Measurements from ENCODE around the gene PLEKHM1. TPM values are rescaled to one million over a fixed set of nuclear protein-coding genes. Genes with fewer than 3 reads are reported as not detected.
A peak's percentile ranks its signal among the peaks of the same experiment; 100 is the strongest.

PLEKHM1 gene
- total RNA-seq, 2 experiments from 2014 or later, result 108 to 118 TPM

DNA sequence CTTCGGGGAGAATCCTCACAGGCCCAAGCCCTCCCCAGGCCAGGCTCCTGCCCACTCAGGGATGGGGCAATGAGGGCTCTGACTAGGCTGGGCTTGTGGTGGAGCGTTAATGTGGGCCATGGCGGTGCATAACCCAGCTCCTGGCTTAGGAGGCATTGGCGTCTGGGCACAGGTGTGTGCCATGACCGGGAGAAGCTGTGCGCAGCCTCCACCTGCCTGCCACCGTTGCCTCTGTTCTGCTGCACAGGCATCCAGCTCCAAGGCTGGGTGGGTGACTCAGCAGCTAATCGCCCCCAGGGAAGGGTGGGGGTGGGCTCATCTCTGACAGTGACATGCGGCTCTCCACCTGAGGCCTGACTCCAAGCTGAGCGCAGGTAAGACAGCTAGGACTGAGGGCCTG is 54.4 kb downstream of the PLEKHM1 start:
- Histone ChIP-seq H3K27ac (ENCODE audit: low read depth in 1 of 2, low read length in 2 of 2) (no peak overlapping the region), H3K36me3 (ENCODE audit: insufficient read depth, low read length) (peaks cover 25% of the 10 kb centered on the region), H3K9me3 (ENCODE audit: control insufficient read depth in 1 of 2, insufficient read depth in 1 of 2, low read length in 2 of 2) (no peaks in the 10 kb centered on the region), H3K4me3 (ENCODE audit: low read length) (no peak overlapping the region), H3K4me1 (ENCODE audit: insufficient read depth, low read length) (peaks cover 27% of the 10 kb centered on the region), H3K27me3 (ENCODE audit: control insufficient read depth in 1 of 2, insufficient read depth in 2 of 2, low read length in 2 of 2) (no peaks in the 10 kb centered on the region)
- H3K4me3 Mint-ChIP-seq, result no peak overlapping the region
- intact Hi-C loops (cut with DNase I, micrococcal nuclease), result no loop called here
- ChIA-PET CTCF (no interaction called here), POLR2A (no interaction called here)
- no peaks in the 10 kb centered on the region for H3K27me3 Mint-ChIP-seq
- TF ChIP-seq, protein P1, sequence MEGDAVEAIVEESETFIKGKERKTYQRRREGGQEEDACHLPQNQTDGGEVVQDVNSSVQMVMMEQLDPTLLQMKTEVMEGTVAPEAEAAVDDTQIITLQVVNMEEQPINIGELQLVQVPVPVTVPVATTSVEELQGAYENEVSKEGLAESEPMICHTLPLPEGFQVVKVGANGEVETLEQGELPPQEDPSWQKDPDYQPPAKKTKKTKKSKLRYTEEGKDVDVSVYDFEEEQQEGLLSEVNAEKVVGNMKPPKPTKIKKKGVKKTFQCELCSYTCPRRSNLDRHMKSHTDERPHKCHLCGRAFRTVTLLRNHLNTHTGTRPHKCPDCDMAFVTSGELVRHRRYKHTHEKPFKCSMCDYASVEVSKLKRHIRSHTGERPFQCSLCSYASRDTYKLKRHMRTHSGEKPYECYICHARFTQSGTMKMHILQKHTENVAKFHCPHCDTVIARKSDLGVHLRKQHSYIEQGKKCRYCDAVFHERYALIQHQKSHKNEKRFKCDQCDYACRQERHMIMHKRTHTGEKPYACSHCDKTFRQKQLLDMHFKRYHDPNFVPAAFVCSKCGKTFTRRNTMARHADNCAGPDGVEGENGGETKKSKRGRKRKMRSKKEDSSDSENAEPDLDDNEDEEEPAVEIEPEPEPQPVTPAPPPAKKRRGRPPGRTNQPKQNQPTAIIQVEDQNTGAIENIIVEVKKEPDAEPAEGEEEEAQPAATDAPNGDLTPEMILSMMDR (IDR thresholded peaks at IDR 0.05), result no peak
- H3K9me3 Mint-ChIP-seq, result no peaks in the 10 kb centered on the region
- no peak overlapping the region for H3K27ac Mint-ChIP-seq
- ATAC-seq (ENCODE audit: poor library complexity), result no peak
- no peak for DNase-seq
- peaks cover 28% of the 10 kb centered on the region for H3K36me3 Mint-ChIP-seq (ENCODE audit: low read depth)
- H3K4me1 Mint-ChIP-seq (ENCODE audit: low read depth), result peaks cover 2% of the 10 kb centered on the region

DNA sequence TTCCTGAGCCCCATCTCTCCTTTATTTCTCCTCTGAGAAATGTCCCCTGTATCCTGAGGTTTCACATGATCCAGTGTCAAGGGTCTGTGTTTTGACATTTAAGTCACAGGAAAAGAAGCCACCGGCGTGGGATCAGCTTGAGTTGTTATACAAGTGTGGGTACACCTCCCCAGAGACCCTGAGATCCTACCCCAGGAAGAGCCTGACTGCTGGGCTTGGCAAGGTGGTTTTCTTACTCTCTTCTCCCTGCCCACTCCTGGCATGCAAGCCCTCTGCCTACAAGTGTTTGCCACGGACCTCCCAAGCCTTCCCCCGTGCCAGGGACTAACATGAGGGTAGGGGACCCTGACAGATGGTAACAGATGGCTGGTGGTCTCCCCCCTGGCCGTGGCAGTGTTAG is 55.0 kb downstream of the PLEKHM1 start:
- peaks cover 7% of the 10 kb centered on the region for H3K4me1 Mint-ChIP-seq (ENCODE audit: low read depth)
- Histone ChIP-seq H3K4me3 (ENCODE audit: low read length) (no peak overlapping the region), H3K27ac (ENCODE audit: low read depth in 1 of 2, low read length in 2 of 2) (no peak overlapping the region), H3K9me3 (ENCODE audit: control insufficient read depth in 1 of 2, insufficient read depth in 1 of 2, low read length in 2 of 2) (no peaks in the 10 kb centered on the region), H3K27me3 (ENCODE audit: control insufficient read depth in 1 of 2, insufficient read depth in 2 of 2, low read length in 2 of 2) (no peaks in the 10 kb centered on the region), H3K4me1 (ENCODE audit: insufficient read depth, low read length) (peaks cover 27% of the 10 kb centered on the region), H3K36me3 (ENCODE audit: insufficient read depth, low read length) (peaks cover 25% of the 10 kb centered on the region)
- intact Hi-C loops (cut with DNase I, micrococcal nuclease), result no loop called here
- ATAC-seq (ENCODE audit: poor library complexity) (no peak), DNase-seq (no peak)
- CTCF ChIA-PET, result no interaction called here
- no peak overlapping the region for H3K4me3 Mint-ChIP-seq
- peaks cover 28% of the 10 kb centered on the region for H3K36me3 Mint-ChIP-seq (ENCODE audit: low read depth)
- H3K27ac Mint-ChIP-seq, result peak overlapping the region; percentile 9
- TF ChIP-seq, protein P1 (IDR thresholded peaks at IDR 0.05), result no peak
- no peaks in the 10 kb centered on the region for H3K27me3 Mint-ChIP-seq
- no peaks in the 10 kb centered on the region for H3K9me3 Mint-ChIP-seq
- POLR2A ChIA-PET, result no interaction called here

DNA sequence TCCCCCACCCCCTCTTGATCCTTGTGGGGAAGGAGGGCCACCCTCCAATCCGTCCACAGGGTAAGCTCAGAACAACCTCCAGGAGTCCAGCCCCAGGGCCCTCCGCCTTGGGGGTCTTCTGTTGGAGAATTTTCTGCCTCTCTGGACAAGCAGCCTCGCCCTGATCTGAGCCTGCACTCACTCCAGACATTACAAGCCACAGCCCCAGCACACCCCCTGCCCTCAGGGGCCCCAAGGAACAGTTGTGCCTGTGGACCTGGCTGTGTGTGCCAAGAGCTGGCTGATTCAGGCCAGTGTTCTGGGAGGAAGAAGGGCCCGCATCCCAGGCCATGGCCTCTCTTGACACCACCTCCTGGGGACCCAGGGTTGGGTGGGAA is 57.4 kb downstream of the PLEKHM1 start:
- H3K4me3 ChIP-seq (ENCODE audit: low read length), result peak overlapping the region; percentile 30
- peak overlapping the region; percentile 30 for H3K27ac Mint-ChIP-seq

More for the DNA sequence above, 57.4 kb downstream of the PLEKHM1 start:
- ATAC-seq (ENCODE audit: poor library complexity) (no peak), DNase-seq (peak in 1 of 14 experiments; percentile 34)
- H3K27ac ChIP-seq (ENCODE audit: low read depth in 1 of 2, low read length in 2 of 2), result no peak overlapping the region
- no peaks in the 10 kb centered on the region for H3K9me3 ChIP-seq (ENCODE audit: control insufficient read depth in 1 of 2, insufficient read depth in 1 of 2, low read length in 2 of 2)
- H3K27me3 ChIP-seq (ENCODE audit: control insufficient read depth in 1 of 2, insufficient read depth in 2 of 2, low read length in 2 of 2), result no peaks in the 10 kb centered on the region
- TF ChIP-seq, protein P1 (IDR thresholded peaks at IDR 0.05), result no peak
- H3K4me1 ChIP-seq (ENCODE audit: insufficient read depth, low read length), result peaks cover 39% of the 10 kb centered on the region
- peaks cover 16% of the 10 kb centered on the region for H3K4me1 Mint-ChIP-seq (ENCODE audit: low read depth)
- intact Hi-C loops (cut with DNase I, micrococcal nuclease), result no loop called here
- peaks cover 15% of the 10 kb centered on the region for H3K36me3 ChIP-seq (ENCODE audit: insufficient read depth, low read length)
- no peaks in the 10 kb centered on the region for H3K9me3 Mint-ChIP-seq
- POLR2A ChIA-PET, result no interaction called here
- no peaks in the 10 kb centered on the region for H3K27me3 Mint-ChIP-seq
- CTCF ChIA-PET, result no interaction called here
- peaks cover 12% of the 10 kb centered on the region for H3K36me3 Mint-ChIP-seq (ENCODE audit: low read depth)
- peak overlapping the region; percentile 74 for H3K4me3 Mint-ChIP-seq
